ENCODE data around the gene ACOT13.
"Not testable (repeated sequence)": the region's sequence is repeated elsewhere in the genome, so short reads cannot be mapped to it uniquely, and the experiment has no call there.

The ACOT13 gene

GRCh38 chr6:24659561-24659960 lies 7.3 kb upstream of the ACOT13 start:
- H3K4me1 ChIP-seq (ENCODE audit: control insufficient read depth, low read length): peaks cover 2% of the 10 kb centered on the region
- H3K79me2 ChIP-seq (ENCODE audit: control insufficient read depth, low read length): peaks cover 20% of the 10 kb centered on the region
- no peak overlapping the region for H3K27ac ChIP-seq (ENCODE audit: low read depth, low read length)
- H4K20me1 ChIP-seq (ENCODE audit: control insufficient read depth, insufficient read depth, low read depth, low read length): 0 out of 2 replicates have a peak, but pooled peaks cover 2% of the 10 kb centered on the region
- H3K9me3 ChIP-seq (ENCODE audit: control insufficient read depth, insufficient read depth, low read length): no peaks in the 10 kb centered on the region
- TF ChIP-seq EZH2phosphoT487 (IDR thresholded peaks at IDR 0.05; ENCODE audit: borderline replicate concordance, low read length): no peak
- no peak for TF ChIP-seq CTCF (IDR thresholded peaks at IDR 0.05; ENCODE audit: low read depth, low read length, poor library complexity, severe bottlenecking)
- H3K4me2 ChIP-seq (ENCODE audit: low read length): no peak overlapping the region
- H3K27me3 ChIP-seq (ENCODE audit: control insufficient read depth, low read length): no peaks in the 10 kb centered on the region
- no peaks in the 10 kb centered on the region for H3K9me2 ChIP-seq (replicated peaks; ENCODE audit: control insufficient read depth, low read length)
- no peak overlapping the region for H3K4me3 ChIP-seq (ENCODE audit: low read length)
- H3F3A ChIP-seq (ENCODE audit: control insufficient read depth, insufficient read depth): no peaks in the 10 kb centered on the region
- peaks cover 70% of the 10 kb centered on the region for H3K36me3 ChIP-seq (ENCODE audit: control insufficient read depth, low read length)

GRCh38 chr6:24660105-24660504 lies 6.8 kb upstream of the ACOT13 start:
- H3K79me2 ChIP-seq (ENCODE audit: control insufficient read depth, low read length): peaks cover 26% of the 10 kb centered on the region
- H3K4me2 ChIP-seq (ENCODE audit: low read length): no peak overlapping the region
- H3K27me3 ChIP-seq (ENCODE audit: control insufficient read depth, low read length): no peaks in the 10 kb centered on the region

GRCh38 chr6:24661759-24662158 lies 5.1 kb upstream of the ACOT13 start:
- H3F3A ChIP-seq (ENCODE audit: control insufficient read depth, insufficient read depth); H4K20me1 ChIP-seq (ENCODE audit: control insufficient read depth, insufficient read depth, low read depth, low read length); H3K9me3 ChIP-seq (ENCODE audit: control insufficient read depth, insufficient read depth, low read length); H3K4me2 ChIP-seq (ENCODE audit: low read length); H3K27ac ChIP-seq (ENCODE audit: low read depth, low read length); H3K4me3 ChIP-seq (ENCODE audit: low read length); H3K27me3 ChIP-seq (ENCODE audit: control insufficient read depth, low read length); H3K9me2 ChIP-seq (replicated peaks; ENCODE audit: control insufficient read depth, low read length): not testable (repeated sequence)
- H3K4me1 ChIP-seq (ENCODE audit: control insufficient read depth, low read length): peaks cover 16% of the 10 kb centered on the region
- peaks cover 41% of the 10 kb centered on the region for H3K79me2 ChIP-seq (ENCODE audit: control insufficient read depth, low read length)
- peaks cover 77% of the 10 kb centered on the region for H3K36me3 ChIP-seq (ENCODE audit: control insufficient read depth, low read length)

More at GRCh38 chr6:24660105-24660504, 6.8 kb upstream of the ACOT13 start:
- Histone ChIP-seq H3K9me2 (replicated peaks; ENCODE audit: control insufficient read depth, low read length) (no peaks in the 10 kb centered on the region), H3K27ac (ENCODE audit: low read depth, low read length) (no peak overlapping the region), H4K20me1 (ENCODE audit: control insufficient read depth, insufficient read depth, low read depth, low read length) (0 out of 2 replicates have a peak, but pooled peaks cover 2% of the 10 kb centered on the region), H3K4me3 (ENCODE audit: low read length) (no peak overlapping the region), H3K4me1 (ENCODE audit: control insufficient read depth, low read length) (peaks cover 8% of the 10 kb centered on the region), H3F3A (ENCODE audit: control insufficient read depth, insufficient read depth) (no peaks in the 10 kb centered on the region), H3K36me3 (ENCODE audit: control insufficient read depth, low read length) (peaks cover 75% of the 10 kb centered on the region), H3K9me3 (ENCODE audit: control insufficient read depth, insufficient read depth, low read length) (no peaks in the 10 kb centered on the region)
- no peak for TF ChIP-seq CTCF (IDR thresholded peaks at IDR 0.05; ENCODE audit: low read depth, low read length, poor library complexity, severe bottlenecking)
- TF ChIP-seq EZH2phosphoT487 (IDR thresholded peaks at IDR 0.05; ENCODE audit: borderline replicate concordance, low read length): no peak

GRCh38 chr6:24662236-24662635 lies 4.6 kb upstream of the ACOT13 start:
- Histone ChIP-seq H3K4me3 (ENCODE audit: low read length) (no peak overlapping the region), H3K9me2 (replicated peaks; ENCODE audit: control insufficient read depth, low read length) (no peaks in the 10 kb centered on the region), H3K79me2 (ENCODE audit: control insufficient read depth, low read length) (peaks cover 43% of the 10 kb centered on the region), H3F3A (ENCODE audit: control insufficient read depth, insufficient read depth) (no peaks in the 10 kb centered on the region), H3K4me1 (ENCODE audit: control insufficient read depth, low read length) (peaks cover 16% of the 10 kb centered on the region), H4K20me1 (ENCODE audit: control insufficient read depth, insufficient read depth, low read depth, low read length) (no peaks in the 10 kb centered on the region), H3K4me2 (ENCODE audit: low read length) (no peak overlapping the region), H3K27me3 (ENCODE audit: control insufficient read depth, low read length) (no peaks in the 10 kb centered on the region), H3K36me3 (ENCODE audit: control insufficient read depth, low read length) (peaks cover 74% of the 10 kb centered on the region), H3K9me3 (ENCODE audit: control insufficient read depth, insufficient read depth, low read length) (no peaks in the 10 kb centered on the region), H3K27ac (ENCODE audit: low read depth, low read length) (no peak overlapping the region)
- no peak for TF ChIP-seq EZH2phosphoT487 (IDR thresholded peaks at IDR 0.05; ENCODE audit: borderline replicate concordance, low read length)
- TF ChIP-seq CTCF (IDR thresholded peaks at IDR 0.05; ENCODE audit: low read depth, low read length, poor library complexity, severe bottlenecking): no peak
